Neural crest cell (in vitro differentiated cells): Measurements from ENCODE around the gene GPR25. TPM values are rescaled to one million over a fixed set of nuclear protein-coding genes. Genes with fewer than 3 reads are reported as not detected.

Source experiments
- DNase-seq: peaks from one replicate; pipeline ENCODE4 v3.0.0; 2021; ENCODE audit warnings: low read depth, mixed read lengths, low spot score
- H3K27ac Mint-ChIP-seq: one replicate; pipeline ENCODE4 v1.8.0; 2021; ENCODE audit warnings: mild to moderate bottlenecking, mixed read lengths; ENCODE audit not compliant: unreplicated experiment
- H3K27me3 Mint-ChIP-seq: 2 replicates; pipeline ENCODE4 v1.8.0; 2021; ENCODE audit warnings: low read depth, mild to moderate bottlenecking, mixed read lengths
- H3K36me3 Mint-ChIP-seq: 2 replicates; pipeline ENCODE4 v1.8.0; 2021; ENCODE audit warnings: low read depth, mild to moderate bottlenecking, mixed read lengths
- H3K4me1 Mint-ChIP-seq: 2 replicates; pipeline ENCODE4 v1.8.0; 2021; ENCODE audit warnings: mixed read lengths
- H3K4me3 Mint-ChIP-seq: one replicate; pipeline ENCODE4 v1.8.0; 2021; ENCODE audit warnings: mild to moderate bottlenecking, mixed read lengths
- H3K9me3 Mint-ChIP-seq: 2 replicates; pipeline ENCODE4 v1.8.0; 2021; ENCODE audit warnings: mixed read lengths
- total RNA-seq: library from RNA; stranded (reverse); gene quantifications from 2 replicates; pipeline ENCODE4 v1.2.1, GENCODE V29; 2021
- TF ChIP-seq, protein P1 (sequence below): fragments of 200-600 bp; sonication (generic); conservative IDR thresholded peaks from 2 replicates; pipeline ENCODE4 v1.5.0; 2021; ENCODE audit warnings: antibody characterized with exemption, mild to moderate bottlenecking

The GPR25 gene
- total RNA-seq, 1 donor from 2014 or later = not detected

DNA sequence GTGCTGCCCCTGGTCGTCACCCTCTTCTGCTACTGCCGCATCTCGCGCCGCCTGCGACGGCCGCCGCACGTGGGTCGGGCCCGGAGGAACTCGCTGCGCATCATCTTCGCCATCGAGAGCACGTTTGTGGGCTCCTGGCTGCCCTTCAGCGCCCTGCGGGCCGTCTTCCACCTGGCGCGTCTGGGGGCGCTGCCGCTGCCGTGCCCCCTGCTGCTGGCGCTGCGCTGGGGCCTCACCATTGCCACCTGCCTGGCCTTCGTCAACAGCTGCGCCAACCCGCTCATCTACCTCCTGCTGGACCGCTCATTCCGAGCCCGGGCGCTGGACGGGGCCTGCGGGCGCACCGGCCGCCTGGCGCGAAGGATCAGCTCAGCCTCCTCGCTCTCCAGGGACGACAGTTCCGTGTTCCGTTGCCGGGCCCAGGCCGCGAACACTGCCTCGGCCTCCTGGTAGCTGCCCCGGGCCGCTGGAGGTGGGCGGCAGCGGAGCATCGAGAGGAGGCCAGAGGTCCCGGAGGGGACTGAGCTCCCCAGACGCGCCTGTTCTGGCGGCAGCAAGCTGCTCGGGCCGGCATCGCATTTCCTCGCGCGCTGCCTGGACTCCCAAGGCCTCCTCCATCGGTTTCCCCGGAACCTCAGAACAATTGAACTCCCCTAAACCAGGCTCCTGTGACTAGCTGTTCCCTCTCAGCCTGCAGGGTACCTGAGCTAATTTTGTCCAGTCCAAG, 1.1 kb downstream of the GPR25 start:
- TF ChIP-seq, protein P1, sequence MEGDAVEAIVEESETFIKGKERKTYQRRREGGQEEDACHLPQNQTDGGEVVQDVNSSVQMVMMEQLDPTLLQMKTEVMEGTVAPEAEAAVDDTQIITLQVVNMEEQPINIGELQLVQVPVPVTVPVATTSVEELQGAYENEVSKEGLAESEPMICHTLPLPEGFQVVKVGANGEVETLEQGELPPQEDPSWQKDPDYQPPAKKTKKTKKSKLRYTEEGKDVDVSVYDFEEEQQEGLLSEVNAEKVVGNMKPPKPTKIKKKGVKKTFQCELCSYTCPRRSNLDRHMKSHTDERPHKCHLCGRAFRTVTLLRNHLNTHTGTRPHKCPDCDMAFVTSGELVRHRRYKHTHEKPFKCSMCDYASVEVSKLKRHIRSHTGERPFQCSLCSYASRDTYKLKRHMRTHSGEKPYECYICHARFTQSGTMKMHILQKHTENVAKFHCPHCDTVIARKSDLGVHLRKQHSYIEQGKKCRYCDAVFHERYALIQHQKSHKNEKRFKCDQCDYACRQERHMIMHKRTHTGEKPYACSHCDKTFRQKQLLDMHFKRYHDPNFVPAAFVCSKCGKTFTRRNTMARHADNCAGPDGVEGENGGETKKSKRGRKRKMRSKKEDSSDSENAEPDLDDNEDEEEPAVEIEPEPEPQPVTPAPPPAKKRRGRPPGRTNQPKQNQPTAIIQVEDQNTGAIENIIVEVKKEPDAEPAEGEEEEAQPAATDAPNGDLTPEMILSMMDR = no peak
- H3K4me1 Mint-ChIP-seq = no peaks in the 10 kb centered on the region
- no peaks in the 10 kb centered on the region for H3K27me3 Mint-ChIP-seq
- no peaks in the 10 kb centered on the region for H3K9me3 Mint-ChIP-seq
- H3K27ac Mint-ChIP-seq = no peak overlapping the region
- no peaks in the 10 kb centered on the region for H3K36me3 Mint-ChIP-seq
- no peak overlapping the region for H3K4me3 Mint-ChIP-seq
- DNase-seq = no peak

DNA sequence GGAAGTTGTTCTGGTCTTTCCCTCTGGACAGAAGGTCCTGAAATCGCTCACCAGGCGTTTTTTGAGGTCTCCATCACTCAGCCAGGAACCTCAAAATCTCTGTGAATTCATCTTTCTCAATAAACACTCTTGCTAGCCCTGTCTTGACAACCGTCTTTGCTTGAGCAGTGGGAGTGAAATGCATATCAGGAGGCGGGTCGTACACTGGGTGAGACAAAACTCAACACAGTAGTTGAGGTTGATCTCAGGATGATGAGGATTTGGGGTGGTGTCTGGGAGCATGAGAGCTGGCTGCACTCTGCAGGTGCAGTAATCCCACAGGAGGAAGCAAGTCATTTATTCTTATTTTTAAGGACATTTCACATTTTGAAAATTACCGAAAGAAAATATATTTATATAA, 1.9 kb downstream of the GPR25 start:
- DNase-seq = no peak
- Mint-ChIP-seq H3K27me3 (no peaks in the 10 kb centered on the region), H3K9me3 (no peaks in the 10 kb centered on the region), H3K4me1 (no peaks in the 10 kb centered on the region), H3K27ac (peak overlapping the region; percentile 15), H3K36me3 (no peaks in the 10 kb centered on the region), H3K4me3 (no peak overlapping the region)
- TF ChIP-seq, protein P1 = no peak

DNA sequence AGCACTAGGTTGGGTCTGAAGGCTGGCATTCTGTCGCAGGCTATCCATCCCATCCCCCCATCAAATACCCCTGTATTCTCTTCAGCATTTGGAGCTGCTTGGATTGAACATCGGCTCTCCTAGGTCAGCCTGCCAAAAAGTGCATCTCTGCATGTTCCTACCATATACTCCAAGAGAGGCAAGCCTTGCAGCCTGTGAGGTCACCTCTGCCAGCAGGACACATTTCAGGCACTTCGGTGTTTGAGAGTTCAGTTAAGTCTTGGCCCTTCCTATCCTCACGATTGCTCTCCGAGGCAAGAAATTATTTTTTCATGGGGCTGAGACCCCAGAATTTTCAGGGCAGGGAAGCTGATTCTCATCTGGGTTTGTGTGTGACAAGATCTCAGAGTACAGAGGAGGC, 2.6 kb downstream of the GPR25 start:
- Mint-ChIP-seq H3K4me3 (no peak overlapping the region), H3K9me3 (no peaks in the 10 kb centered on the region), H3K4me1 (peaks cover 7% of the 10 kb centered on the region), H3K27ac (peak overlapping the region; percentile 50), H3K36me3 (no peaks in the 10 kb centered on the region), H3K27me3 (no peaks in the 10 kb centered on the region)
- DNase-seq = no peak
- TF ChIP-seq, protein P1 = no peak

DNA sequence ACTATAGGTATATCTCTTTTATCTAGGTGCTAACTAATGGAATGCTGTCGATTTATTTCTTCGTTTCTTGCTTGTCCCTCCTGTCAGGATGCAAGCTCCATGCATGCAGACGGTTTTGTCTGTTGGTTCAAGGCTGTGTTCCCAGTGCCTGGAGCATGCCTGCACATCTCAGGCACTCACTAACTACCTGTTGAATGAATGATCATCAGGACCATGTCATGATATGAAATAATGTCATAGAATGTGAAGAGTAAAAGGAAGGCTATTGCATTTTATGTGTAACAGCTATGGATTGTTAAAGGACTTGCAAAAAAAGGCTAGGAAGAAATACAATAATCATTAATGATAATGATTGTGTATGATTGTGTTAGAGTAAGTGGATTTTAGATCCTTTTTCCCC, 4.2 kb downstream of the GPR25 start:
- H3K4me1 Mint-ChIP-seq = peaks cover 13% of the 10 kb centered on the region
- H3K27ac Mint-ChIP-seq = no peak overlapping the region
- H3K9me3 Mint-ChIP-seq = no peaks in the 10 kb centered on the region
- no peaks in the 10 kb centered on the region for H3K27me3 Mint-ChIP-seq
- no peak for DNase-seq
- TF ChIP-seq, protein P1 = no peak
- no peaks in the 10 kb centered on the region for H3K36me3 Mint-ChIP-seq
- H3K4me3 Mint-ChIP-seq = no peak overlapping the region

DNA sequence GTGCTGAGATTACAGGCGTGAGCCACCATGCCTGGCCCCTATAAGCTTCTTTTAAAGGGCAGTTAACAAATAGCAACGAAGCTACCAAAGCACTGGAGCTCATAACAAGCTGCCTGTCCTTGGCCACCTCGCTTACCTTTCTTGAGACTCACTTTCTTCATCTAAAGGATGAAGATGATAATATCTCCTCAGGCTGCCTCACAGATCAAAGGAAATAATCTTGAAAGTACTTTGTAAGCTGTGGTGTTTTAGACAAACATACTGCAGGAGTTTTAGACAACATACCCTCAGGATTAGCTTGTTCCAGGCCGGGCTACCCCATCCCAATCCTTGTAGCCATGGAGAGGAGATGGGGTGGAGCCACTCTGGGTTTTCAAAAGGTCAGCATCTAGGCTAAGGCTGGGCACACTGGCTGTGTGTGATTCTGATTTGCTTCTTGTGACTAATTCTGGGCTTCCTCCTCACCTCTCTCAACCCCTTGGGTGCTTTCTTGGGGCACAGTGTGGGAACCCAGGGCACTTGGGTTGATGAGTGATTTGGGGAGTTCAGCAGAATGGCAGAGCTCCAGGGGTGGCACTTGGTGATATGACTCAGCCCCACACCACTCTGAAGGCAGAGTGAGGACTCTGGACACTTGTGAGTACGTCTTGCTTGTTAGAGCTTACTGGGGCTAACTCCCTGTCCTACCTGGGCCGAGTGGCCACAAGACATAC, 5.2 kb downstream of the GPR25 start:
- Mint-ChIP-seq H3K27ac (no peak overlapping the region), H3K4me3 (no peak overlapping the region), H3K27me3 (no peaks in the 10 kb centered on the region), H3K36me3 (no peaks in the 10 kb centered on the region), H3K4me1 (peaks cover 13% of the 10 kb centered on the region), H3K9me3 (no peaks in the 10 kb centered on the region)
- DNase-seq = no peak
- TF ChIP-seq, protein P1 = no peak
